ENCODE measurements around the gene PRPF18.

Gene PRPF18

DNA sequence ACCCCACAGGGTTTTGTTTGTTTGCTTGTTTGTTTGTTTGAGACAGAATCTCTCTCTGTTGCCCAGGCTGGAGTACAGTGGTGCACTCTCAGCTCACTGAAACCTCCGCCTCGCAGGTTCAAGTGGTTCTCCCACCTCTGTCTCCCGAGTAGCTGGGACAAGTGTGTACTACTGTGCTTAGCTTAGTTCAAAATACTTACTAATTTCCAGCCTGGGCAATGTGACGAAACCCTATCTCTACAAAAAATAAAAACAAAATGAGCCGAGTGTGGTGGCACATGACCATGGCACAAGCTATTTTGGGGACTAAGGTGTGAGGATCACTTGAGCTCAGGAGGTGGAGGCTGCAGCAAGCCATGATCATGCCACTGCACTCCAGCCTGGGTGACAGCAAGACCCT is 15.2 kb upstream of the PRPF18 start:
- H4K20me1 ChIP-seq (ENCODE audit: insufficient read depth, low read length) = no peaks in the 10 kb centered on the region
- H3K27ac ChIP-seq (ENCODE audit: low read length) = no peak overlapping the region
- no peak overlapping the region for H3K4me2 ChIP-seq (ENCODE audit: insufficient read depth, low read length)
- no peaks in the 10 kb centered on the region for H3K9me3 ChIP-seq (ENCODE audit: insufficient read depth, low read length, severe bottlenecking)
- peaks cover 4% of the 10 kb centered on the region for H3K27me3 ChIP-seq (ENCODE audit: insufficient read depth, low read length, poor library complexity)
- H3K4me1 ChIP-seq (ENCODE audit: insufficient read depth, low read length) = no peaks in the 10 kb centered on the region
- no peak overlapping the region for H3K4me3 ChIP-seq (ENCODE audit: low read depth in 1 of 2, low read length in 2 of 2)
- H3K36me3 ChIP-seq (ENCODE audit: insufficient read depth, low read length) = no peaks in the 10 kb centered on the region
- H2AFZ ChIP-seq (ENCODE audit: low read depth, low read length) = no peak overlapping the region
- TF ChIP-seq EZH2 (IDR thresholded peaks at IDR 0.05; ENCODE audit: borderline replicate concordance, low read depth, low read length, severe bottlenecking) = no peak
- TF ChIP-seq, protein P1, sequence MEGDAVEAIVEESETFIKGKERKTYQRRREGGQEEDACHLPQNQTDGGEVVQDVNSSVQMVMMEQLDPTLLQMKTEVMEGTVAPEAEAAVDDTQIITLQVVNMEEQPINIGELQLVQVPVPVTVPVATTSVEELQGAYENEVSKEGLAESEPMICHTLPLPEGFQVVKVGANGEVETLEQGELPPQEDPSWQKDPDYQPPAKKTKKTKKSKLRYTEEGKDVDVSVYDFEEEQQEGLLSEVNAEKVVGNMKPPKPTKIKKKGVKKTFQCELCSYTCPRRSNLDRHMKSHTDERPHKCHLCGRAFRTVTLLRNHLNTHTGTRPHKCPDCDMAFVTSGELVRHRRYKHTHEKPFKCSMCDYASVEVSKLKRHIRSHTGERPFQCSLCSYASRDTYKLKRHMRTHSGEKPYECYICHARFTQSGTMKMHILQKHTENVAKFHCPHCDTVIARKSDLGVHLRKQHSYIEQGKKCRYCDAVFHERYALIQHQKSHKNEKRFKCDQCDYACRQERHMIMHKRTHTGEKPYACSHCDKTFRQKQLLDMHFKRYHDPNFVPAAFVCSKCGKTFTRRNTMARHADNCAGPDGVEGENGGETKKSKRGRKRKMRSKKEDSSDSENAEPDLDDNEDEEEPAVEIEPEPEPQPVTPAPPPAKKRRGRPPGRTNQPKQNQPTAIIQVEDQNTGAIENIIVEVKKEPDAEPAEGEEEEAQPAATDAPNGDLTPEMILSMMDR (IDR thresholded peaks at IDR 0.05; ENCODE audit: borderline replicate concordance, extremely low read depth, low read length, poor library complexity, severe bottlenecking) = no peak
- H3K79me2 ChIP-seq (ENCODE audit: insufficient read depth, low read length) = no peaks in the 10 kb centered on the region
- H3K9ac ChIP-seq (ENCODE audit: low read depth, low read length) = no peak overlapping the region
- ATAC-seq (ENCODE audit: insufficient read depth, low read depth) (no peak), DNase-seq (no peak)

DNA sequence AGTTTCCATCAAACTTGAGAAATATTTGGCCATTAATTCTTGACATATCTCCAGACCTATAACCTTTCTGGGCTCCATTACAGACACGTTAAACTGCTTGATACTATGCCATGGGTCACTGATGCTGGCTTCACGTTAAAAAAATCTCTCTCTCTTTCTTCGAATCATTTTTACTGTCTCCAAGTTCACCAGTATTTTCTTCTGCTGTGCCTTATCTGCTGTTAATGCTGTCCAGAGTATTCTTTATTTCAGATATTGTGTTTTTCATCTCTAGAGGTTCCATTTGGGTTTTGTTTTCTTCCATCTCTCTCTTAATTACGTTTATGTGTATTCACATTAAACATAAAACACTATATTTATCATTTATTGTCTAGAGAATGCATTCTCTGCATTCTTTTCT is 12.8 kb upstream of the PRPF18 start:
- Histone ChIP-seq H3K79me2 (ENCODE audit: insufficient read depth, low read length) (no peaks in the 10 kb centered on the region), H3K9ac (ENCODE audit: low read depth, low read length) (no peak overlapping the region), H3K4me3 (ENCODE audit: low read depth in 1 of 2, low read length in 2 of 2) (no peak overlapping the region), H3K36me3 (ENCODE audit: insufficient read depth, low read length) (no peaks in the 10 kb centered on the region), H3K27me3 (ENCODE audit: insufficient read depth, low read length, poor library complexity) (peaks cover 4% of the 10 kb centered on the region), H4K20me1 (ENCODE audit: insufficient read depth, low read length) (no peaks in the 10 kb centered on the region), H3K27ac (ENCODE audit: low read length) (no peak overlapping the region), H2AFZ (ENCODE audit: low read depth, low read length) (no peak overlapping the region), H3K9me3 (ENCODE audit: insufficient read depth, low read length, severe bottlenecking) (no peaks in the 10 kb centered on the region), H3K4me2 (ENCODE audit: insufficient read depth, low read length) (no peak overlapping the region), H3K4me1 (ENCODE audit: insufficient read depth, low read length) (no peaks in the 10 kb centered on the region)
- no peak for ATAC-seq (ENCODE audit: insufficient read depth, low read depth)
- TF ChIP-seq EZH2 (IDR thresholded peaks at IDR 0.05; ENCODE audit: borderline replicate concordance, low read depth, low read length, severe bottlenecking) = no peak
- DNase-seq = no peak

DNA sequence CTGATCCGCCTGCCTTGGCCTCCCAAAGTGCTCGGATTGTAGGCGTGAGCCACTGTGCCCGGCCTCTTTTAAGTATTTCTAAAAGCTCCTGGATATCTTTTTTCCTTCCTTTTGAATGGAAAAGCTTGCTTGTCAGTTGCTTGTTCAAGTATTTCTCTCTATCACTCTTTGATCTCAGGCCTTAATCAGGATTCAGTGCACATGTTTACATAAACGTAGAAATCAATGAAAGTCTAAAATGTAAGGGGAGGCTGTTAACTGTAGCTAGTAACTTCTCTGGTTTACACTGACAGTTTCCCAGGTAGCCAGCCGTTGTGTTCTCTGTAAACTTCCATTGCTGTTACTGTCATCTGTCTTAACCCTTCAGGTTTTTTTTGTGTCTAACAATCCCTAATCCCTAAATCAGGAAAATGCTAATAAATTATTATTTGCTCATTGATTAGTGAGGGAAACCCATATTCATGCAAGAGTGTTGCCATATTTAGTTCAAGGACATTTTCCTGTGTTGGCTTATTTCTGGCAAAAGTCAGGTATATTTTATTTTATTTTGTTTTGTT is 1.5 kb upstream of the PRPF18 start:
- DNase-seq (no peak), ATAC-seq (ENCODE audit: insufficient read depth, low read depth) (no peak)
- Histone ChIP-seq H3K9ac (ENCODE audit: low read depth, low read length) (no peak overlapping the region), H3K27ac (ENCODE audit: low read length) (no peak overlapping the region), H3K79me2 (ENCODE audit: insufficient read depth, low read length) (peaks cover 31% of the 10 kb centered on the region), H3K4me2 (ENCODE audit: insufficient read depth, low read length) (no peak overlapping the region), H3K27me3 (ENCODE audit: insufficient read depth, low read length, poor library complexity) (peaks cover 7% of the 10 kb centered on the region), H3K4me3 (ENCODE audit: low read depth in 1 of 2, low read length in 2 of 2) (no peak overlapping the region), H3K9me3 (ENCODE audit: insufficient read depth, low read length, severe bottlenecking) (no peaks in the 10 kb centered on the region), H4K20me1 (ENCODE audit: insufficient read depth, low read length) (peaks cover 7% of the 10 kb centered on the region; the same call in 1 of the 2 replicates), H3K4me1 (ENCODE audit: insufficient read depth, low read length) (peaks cover 31% of the 10 kb centered on the region), H2AFZ (ENCODE audit: low read depth, low read length) (no peak overlapping the region), H3K36me3 (ENCODE audit: insufficient read depth, low read length) (no peaks in the 10 kb centered on the region; the same call in 1 of the 2 replicates)
- no peak for TF ChIP-seq EZH2 (IDR thresholded peaks at IDR 0.05; ENCODE audit: borderline replicate concordance, low read depth, low read length, severe bottlenecking)
- TF ChIP-seq, protein P1 (IDR thresholded peaks at IDR 0.05; ENCODE audit: borderline replicate concordance, extremely low read depth, low read length, poor library complexity, severe bottlenecking) = no peak

DNA sequence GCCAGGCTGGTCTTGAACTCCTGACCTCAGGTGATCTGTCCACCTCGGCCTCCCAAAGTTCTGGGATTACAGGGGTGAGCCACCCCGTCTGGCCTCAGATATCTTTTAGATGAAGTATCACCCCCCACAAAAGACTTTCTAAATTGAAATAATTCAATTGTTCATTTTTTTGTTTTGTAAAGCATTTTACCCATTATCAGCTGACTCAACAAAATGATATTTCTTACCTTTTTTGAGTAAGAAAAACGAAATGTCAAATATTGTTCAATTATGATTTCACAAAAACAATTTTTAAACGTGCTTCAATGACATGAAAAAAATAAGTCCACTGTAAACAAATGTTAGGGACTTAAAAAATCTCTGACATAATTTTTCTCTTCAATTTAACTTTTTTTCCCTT is 822 bp upstream of the PRPF18 start:
- Histone ChIP-seq H3K9ac (ENCODE audit: low read depth, low read length) (peak overlapping the region; percentile 79; the same call in 1 of the 2 replicates), H3K9me3 (ENCODE audit: insufficient read depth, low read length, severe bottlenecking) (no peaks in the 10 kb centered on the region), H3K4me1 (ENCODE audit: insufficient read depth, low read length) (peaks cover 31% of the 10 kb centered on the region), H3K27ac (ENCODE audit: low read length) (no peak overlapping the region), H4K20me1 (ENCODE audit: insufficient read depth, low read length) (peaks cover 9% of the 10 kb centered on the region; the same call in 1 of the 2 replicates), H3K27me3 (ENCODE audit: insufficient read depth, low read length, poor library complexity) (peaks cover 5% of the 10 kb centered on the region), H3K4me2 (ENCODE audit: insufficient read depth, low read length) (peak overlapping the region; percentile 95; the same call in 1 of the 2 replicates), H3K79me2 (ENCODE audit: insufficient read depth, low read length) (peaks cover 36% of the 10 kb centered on the region), H3K4me3 (ENCODE audit: low read depth in 1 of 2, low read length in 2 of 2) (no peak overlapping the region), H2AFZ (ENCODE audit: low read depth, low read length) (no peak overlapping the region), H3K36me3 (ENCODE audit: insufficient read depth, low read length) (no peaks in the 10 kb centered on the region; the same call in 1 of the 2 replicates)
- ATAC-seq (ENCODE audit: insufficient read depth, low read depth) = no peak
- TF ChIP-seq EZH2 (IDR thresholded peaks at IDR 0.05; ENCODE audit: borderline replicate concordance, low read depth, low read length, severe bottlenecking) = no peak
- TF ChIP-seq, protein P1 (IDR thresholded peaks at IDR 0.05; ENCODE audit: borderline replicate concordance, extremely low read depth, low read length, poor library complexity, severe bottlenecking) = no peak
- no peak for DNase-seq

All from DND-41 (cell line).